Sigmoid colon (tissue), 7 donors: ENCODE results near the gene NCKAP5L. TPM values are rescaled to one million over a fixed set of nuclear protein-coding genes. Genes with fewer than 3 reads are reported as not detected.
A peak's percentile ranks its signal among the peaks of the same experiment; 100 is the strongest.

Source experiments
- DNase-seq: peaks from one replicate; pipeline ENCODE4 v3.0.0-alpha.2; 2019
- H3K27ac ChIP-seq, 4 donors: fragments of 200-600 bp; sonication (generic); one replicate each; pipeline ENCODE4 v1.5.1; 2016 to 2019; ENCODE audit warnings: mild to moderate bottlenecking in 1 of 4
- H3K27me3 ChIP-seq, 3 donors: fragments of 200-600 bp; sonication (generic); one replicate each; pipeline ENCODE4 v1.5.1; 2019; ENCODE audit warnings: mild to moderate bottlenecking in 1 of 3
- H3K36me3 ChIP-seq, 4 donors: fragments of 200-600 bp; sonication (generic); one replicate each; pipeline ENCODE4 v1.5.1; 2016 to 2019
- H3K4me1 ChIP-seq, 4 donors: fragments of 200-600 bp; sonication (generic); one replicate each; pipeline ENCODE4 v1.5.1; 2017 to 2019
- H3K4me3 ChIP-seq, 4 donors: fragments of 200-600 bp; sonication (generic); one replicate each; pipeline ENCODE4 v1.5.1; 2017 to 2019; ENCODE audit warnings: mild to moderate bottlenecking in 2 of 4, moderate library complexity in 1 of 4
- H3K9me3 ChIP-seq, 4 donors: fragments of 200-600 bp in 3 of 4; sonication (generic) in 3 of 4; one replicate each; pipeline versions ENCODE4 v1.5.1 to v1.6.1; 2013 to 2019
- EP300 ChIP-seq, 4 donors: sonication (generic); formaldehyde crosslinking; IDR thresholded peaks; one replicate each; pipeline ENCODE4 v1.6.1; 2017; ENCODE audit warnings: antibody characterized with exemption in 4 of 4
- POLR2A ChIP-seq, 2 donors: fragments of 450-650 bp; IDR thresholded peaks; one replicate each; pipeline ENCODE4 v1.6.1; 2016; ENCODE audit warnings: antibody characterized with exemption in 2 of 2, mild to moderate bottlenecking in 2 of 2, moderate library complexity in 2 of 2
- POLR2AphosphoS5 ChIP-seq, 4 donors: sonication (generic); formaldehyde crosslinking; IDR thresholded peaks; one replicate each; pipeline ENCODE4 v1.6.1; 2017; ENCODE audit warnings: antibody characterized with exemption in 4 of 4
- WGBS, 2 donors: extraction: QIAGEN DNeasy Blood & Tissue Kit; methylation state at CpG; one replicate each; pipeline ENCODE4 v1.1.7; 2013; 5-methylcytosine and 5-hydroxymethylcytosine counted together
- intact Hi-C: fragments of 100-400 bp; cut with DNase I; formaldehyde crosslinking; loops from one replicate; pipeline ENCODE4 v1.15.1; 2023
- polyA plus RNA-seq, 3 donors: library from polyadenylated mRNA; stranded (reverse); fragments of 200-250 nt; gene quantifications; one replicate each; pipeline ENCODE4 v1.2.3, GENCODE V29; 2013
- total RNA-seq, 4 donors: library from RNA; depleted of rRNA; stranded (reverse); fragments of >200 nt; gene quantifications; one replicate each; pipeline ENCODE4 v1.1.0, GENCODE V29; 2016
- TF ChIP-seq, protein P1 (sequence below), 4 experiments: fragments of 450-650 bp in 3 of 4; fragments of 200-600 bp in 1 of 4; IDR thresholded peaks; one replicate each; pipeline ENCODE4 v1.5.1; 2016 to 2019; ENCODE audit warnings: antibody characterized with exemption in 4 of 4, mild to moderate bottlenecking in 3 of 4, moderate library complexity in 2 of 4
- donor health status: healthy with polysubstance abuse.
- donor health status: Bipolar disorder and iron deficiency.
- donor health status: healthy.

NCKAP5L gene
- total and polyA plus RNA-seq, 7 donors = 0.92 to 23.3 (median 10.0) TPM

DNA sequence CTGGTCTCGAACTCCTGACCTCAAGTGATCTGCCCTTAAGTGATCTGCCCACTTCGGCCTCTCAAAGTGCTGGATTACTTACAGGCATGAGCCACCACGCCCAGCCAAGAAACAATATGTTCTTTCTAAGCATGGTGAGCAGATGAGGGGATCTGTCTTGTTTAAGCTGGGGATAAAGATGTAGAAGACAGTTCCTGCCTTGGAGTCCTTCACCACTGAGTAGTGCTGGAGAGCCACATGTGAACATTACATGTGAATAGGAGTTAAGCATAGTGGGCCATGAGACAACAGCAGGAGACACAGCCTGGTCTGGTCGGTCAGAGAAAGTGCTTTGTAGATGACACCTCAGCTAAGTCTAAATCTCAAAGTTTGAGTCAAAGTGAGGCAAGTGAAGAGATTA, 60.9 kb downstream of the NCKAP5L start:
- Histone ChIP-seq H3K27me3 (no peaks in the 10 kb centered on the region), H3K4me3 (no peak overlapping the region), H3K27ac (no peak overlapping the region), H3K4me1 (no peaks in the 10 kb centered on the region), H3K36me3 (peaks cover 0 to 29% (median 23%) of the 10 kb centered on the region in 4 donors), H3K9me3 (no peaks in the 10 kb centered on the region)
- TF ChIP-seq EP300 (IDR thresholded peaks at IDR 0.05) = no peak
- intact Hi-C loops = no loop called here
- DNase-seq = no peak
- WGBS, 2 donors = 67 to 80% methylated on average over 4 of the region's 4 CpGs

DNA sequence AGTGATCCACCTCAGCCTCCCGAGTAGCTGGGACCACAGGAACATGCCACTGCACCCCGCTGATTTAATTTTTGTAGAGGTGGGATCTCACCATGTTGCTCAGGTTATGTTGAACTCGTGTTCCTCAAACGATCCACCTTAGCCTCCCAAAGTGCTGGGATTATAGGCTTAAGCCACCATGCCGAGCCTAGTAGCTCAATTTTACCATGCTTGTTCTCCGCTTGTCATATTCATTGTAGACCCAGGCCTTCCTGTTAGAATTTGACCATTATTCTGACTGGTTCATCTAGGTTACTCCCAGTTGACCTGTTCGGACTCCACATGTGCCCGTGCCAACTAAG, 62.1 kb downstream of the NCKAP5L start:
- no peak overlapping the region for H3K27ac ChIP-seq
- no peak for DNase-seq
- WGBS, 2 donors = 84 to 85% methylated on average over 8 of the region's 8 CpGs
- H3K9me3 ChIP-seq = no peaks in the 10 kb centered on the region
- no peak overlapping the region for H3K4me3 ChIP-seq
- peaks cover 11 to 41% (median 36%) of the 10 kb centered on the region in 4 donors for H3K36me3 ChIP-seq
- no peaks in the 10 kb centered on the region for H3K4me1 ChIP-seq
- TF ChIP-seq EP300 (IDR thresholded peaks at IDR 0.05) (no peak), POLR2A (IDR thresholded peaks at IDR 0.05) (no peak), POLR2AphosphoS5 (IDR thresholded peaks at IDR 0.05) (no peak)
- TF ChIP-seq, protein P1, sequence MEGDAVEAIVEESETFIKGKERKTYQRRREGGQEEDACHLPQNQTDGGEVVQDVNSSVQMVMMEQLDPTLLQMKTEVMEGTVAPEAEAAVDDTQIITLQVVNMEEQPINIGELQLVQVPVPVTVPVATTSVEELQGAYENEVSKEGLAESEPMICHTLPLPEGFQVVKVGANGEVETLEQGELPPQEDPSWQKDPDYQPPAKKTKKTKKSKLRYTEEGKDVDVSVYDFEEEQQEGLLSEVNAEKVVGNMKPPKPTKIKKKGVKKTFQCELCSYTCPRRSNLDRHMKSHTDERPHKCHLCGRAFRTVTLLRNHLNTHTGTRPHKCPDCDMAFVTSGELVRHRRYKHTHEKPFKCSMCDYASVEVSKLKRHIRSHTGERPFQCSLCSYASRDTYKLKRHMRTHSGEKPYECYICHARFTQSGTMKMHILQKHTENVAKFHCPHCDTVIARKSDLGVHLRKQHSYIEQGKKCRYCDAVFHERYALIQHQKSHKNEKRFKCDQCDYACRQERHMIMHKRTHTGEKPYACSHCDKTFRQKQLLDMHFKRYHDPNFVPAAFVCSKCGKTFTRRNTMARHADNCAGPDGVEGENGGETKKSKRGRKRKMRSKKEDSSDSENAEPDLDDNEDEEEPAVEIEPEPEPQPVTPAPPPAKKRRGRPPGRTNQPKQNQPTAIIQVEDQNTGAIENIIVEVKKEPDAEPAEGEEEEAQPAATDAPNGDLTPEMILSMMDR (IDR thresholded peaks at IDR 0.05) = no peak
- intact Hi-C loops = no loop called here
- no peaks in the 10 kb centered on the region for H3K27me3 ChIP-seq

DNA sequence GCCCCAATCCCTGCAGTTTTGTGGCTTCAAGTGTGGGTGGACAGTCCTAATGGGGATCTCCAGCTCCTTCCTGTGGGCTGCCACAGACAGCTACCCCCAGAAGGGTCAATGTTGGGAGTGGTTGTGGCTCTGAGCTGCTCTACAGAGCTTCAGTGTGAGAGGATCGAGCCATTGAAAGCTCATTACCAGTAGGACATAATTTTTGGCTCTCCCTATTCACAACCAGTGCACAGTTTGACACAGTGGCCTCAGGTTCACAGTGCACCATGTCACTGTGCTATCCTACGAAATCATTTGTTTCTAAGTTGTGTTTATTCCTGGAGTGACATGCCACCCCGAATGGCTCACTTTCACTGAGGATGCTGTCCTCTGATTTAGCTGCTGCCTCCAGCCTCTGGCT, 64.1 kb downstream of the NCKAP5L start:
- Histone ChIP-seq H3K4me1 (no peaks in the 10 kb centered on the region), H3K27me3 (no peaks in the 10 kb centered on the region), H3K27ac (no peak overlapping the region), H3K9me3 (no peaks in the 10 kb centered on the region), H3K36me3 (peaks cover 28 to 61% (median 53%) of the 10 kb centered on the region in 4 donors), H3K4me3 (no peak overlapping the region)
- intact Hi-C loops = loop anchor here (5.0 kb wide), 1 partner anchor 78 kb away; the partner anchor contains the start of gene BCDIN3D
- no peak for DNase-seq
- no peak for TF ChIP-seq POLR2A (IDR thresholded peaks at IDR 0.05)
- TF ChIP-seq, protein P1 (IDR thresholded peaks at IDR 0.05) = no peak
- no peak for TF ChIP-seq POLR2AphosphoS5 (IDR thresholded peaks at IDR 0.05)
- TF ChIP-seq EP300 (IDR thresholded peaks at IDR 0.05) = no peak
- 78 to 80% methylated on average over 3 of the region's 3 CpGs for WGBS, 2 donors

DNA sequence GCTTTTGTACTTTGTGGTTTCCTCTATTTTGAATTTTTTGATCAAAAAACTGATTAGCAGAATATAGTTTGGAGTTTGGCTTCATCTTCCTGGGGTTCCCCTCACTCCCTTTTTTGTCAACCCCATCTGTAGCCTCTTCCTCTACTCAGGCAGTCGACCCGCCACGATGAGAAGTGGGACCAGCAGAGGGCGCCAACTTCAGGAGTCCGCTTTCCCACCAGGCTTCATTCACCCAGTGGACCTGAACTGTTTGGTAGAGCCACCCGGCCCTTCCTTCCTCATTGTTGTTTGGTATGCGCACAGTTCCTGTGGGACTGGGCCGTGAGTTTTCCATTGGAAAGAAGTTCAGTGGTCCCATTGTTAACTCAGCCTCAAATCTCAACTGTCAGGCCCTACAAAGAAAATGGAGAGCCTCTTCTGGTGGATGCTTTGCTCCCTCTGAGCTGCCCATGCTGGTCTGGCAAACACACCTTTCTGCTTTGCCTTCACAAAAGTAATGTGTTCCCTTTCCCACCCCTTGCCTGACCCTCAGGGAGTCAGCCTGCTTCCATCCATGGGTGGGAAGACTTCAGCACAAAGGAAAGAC, 65.1 kb downstream of the NCKAP5L start:
- Histone ChIP-seq H3K27ac (peak overlapping the region in 1 of 4 donors; percentile 2), H3K4me3 (no peak overlapping the region), H3K9me3 (no peaks in the 10 kb centered on the region), H3K27me3 (no peaks in the 10 kb centered on the region), H3K4me1 (no peaks in the 10 kb centered on the region), H3K36me3 (peaks cover 38 to 71% (median 63%) of the 10 kb centered on the region in 4 donors)
- no peak for TF ChIP-seq POLR2AphosphoS5 (IDR thresholded peaks at IDR 0.05)
- TF ChIP-seq, protein P1 (IDR thresholded peaks at IDR 0.05) = peak; percentile 13 to 57 (median 35)
- 25 to 38% methylated on average over 8 of the region's 8 CpGs for WGBS, 2 donors
- intact Hi-C loops = loop anchor here (5.0 kb wide), 1 partner anchor 79 kb away; the partner anchor contains the start of gene BCDIN3D
- DNase-seq = peak; percentile 80

DNA sequence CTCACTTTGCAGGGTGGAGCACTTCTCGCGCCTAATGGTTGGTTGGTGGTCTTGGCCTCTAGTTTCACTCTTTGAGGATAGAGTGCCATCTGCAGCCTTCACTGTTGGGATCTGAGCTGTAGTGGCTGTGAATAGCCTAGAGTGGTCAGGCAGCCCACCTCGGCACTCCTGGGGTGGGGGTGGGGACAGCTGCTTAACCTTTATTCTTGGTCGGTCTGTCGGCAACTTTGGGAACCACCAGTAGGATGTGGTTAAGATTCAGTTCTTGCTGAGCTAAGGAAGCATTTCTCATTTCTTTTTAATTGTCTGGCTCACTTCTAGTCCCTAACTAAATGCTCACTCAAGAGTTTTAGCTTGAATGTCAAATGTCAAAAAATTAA, 65.8 kb downstream of the NCKAP5L start:
- no peak for DNase-seq
- Histone ChIP-seq H3K4me1 (no peaks in the 10 kb centered on the region), H3K27ac (no peak overlapping the region), H3K4me3 (no peak overlapping the region), H3K9me3 (no peaks in the 10 kb centered on the region), H3K27me3 (no peaks in the 10 kb centered on the region), H3K36me3 (peaks cover 42 to 78% (median 70%) of the 10 kb centered on the region in 4 donors)
- intact Hi-C loops = loop anchor here (5.0 kb wide), 1 partner anchor 80 kb away; the partner anchor contains the start of gene BCDIN3D
- WGBS, 2 donors = 54 to 86% methylated on average over 5 of the region's 5 CpGs
- TF ChIP-seq POLR2AphosphoS5 (IDR thresholded peaks at IDR 0.05) (no peak), EP300 (IDR thresholded peaks at IDR 0.05) (no peak), POLR2A (IDR thresholded peaks at IDR 0.05) (no peak)
- TF ChIP-seq, protein P1 (IDR thresholded peaks at IDR 0.05) = no peak
